ENCODE results near the gene ZNF487.

- no peak for TF ChIP-seq CTCF (conservative IDR thresholded peaks at IDR 0.05; ENCODE audit: low read length)
- no peak for TF ChIP-seq EZH2phosphoT487 (IDR thresholded peaks at IDR 0.05; ENCODE audit: borderline replicate concordance, low read depth, low read length)
Measured at GRCh38 chr10:43410345-43410744, 26.6 kb upstream of the ZNF487 start.
